ENCODE results near the gene SRGAP1.

DNA sequence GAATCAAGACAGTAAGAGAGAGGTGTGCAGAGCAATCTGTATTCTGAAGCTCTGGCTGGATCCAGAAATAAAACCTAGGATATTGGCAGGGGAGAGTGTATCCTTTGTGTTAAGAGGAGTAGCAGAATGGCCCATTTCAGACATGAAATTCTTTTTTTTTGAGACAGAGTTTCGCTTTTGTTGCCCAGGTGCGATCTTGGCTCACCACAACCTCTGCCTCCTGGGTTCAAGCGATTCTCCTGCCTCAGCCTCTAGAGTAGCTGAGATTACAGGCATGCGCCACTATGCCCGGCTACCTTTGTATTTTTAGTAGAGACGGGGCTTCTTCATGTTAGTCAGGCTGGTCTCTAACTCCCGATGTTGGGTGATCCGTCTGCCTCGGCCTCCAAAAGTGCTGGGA is 6.1 kb upstream of the SRGAP1 start:
- TF ChIP-seq, protein P1, sequence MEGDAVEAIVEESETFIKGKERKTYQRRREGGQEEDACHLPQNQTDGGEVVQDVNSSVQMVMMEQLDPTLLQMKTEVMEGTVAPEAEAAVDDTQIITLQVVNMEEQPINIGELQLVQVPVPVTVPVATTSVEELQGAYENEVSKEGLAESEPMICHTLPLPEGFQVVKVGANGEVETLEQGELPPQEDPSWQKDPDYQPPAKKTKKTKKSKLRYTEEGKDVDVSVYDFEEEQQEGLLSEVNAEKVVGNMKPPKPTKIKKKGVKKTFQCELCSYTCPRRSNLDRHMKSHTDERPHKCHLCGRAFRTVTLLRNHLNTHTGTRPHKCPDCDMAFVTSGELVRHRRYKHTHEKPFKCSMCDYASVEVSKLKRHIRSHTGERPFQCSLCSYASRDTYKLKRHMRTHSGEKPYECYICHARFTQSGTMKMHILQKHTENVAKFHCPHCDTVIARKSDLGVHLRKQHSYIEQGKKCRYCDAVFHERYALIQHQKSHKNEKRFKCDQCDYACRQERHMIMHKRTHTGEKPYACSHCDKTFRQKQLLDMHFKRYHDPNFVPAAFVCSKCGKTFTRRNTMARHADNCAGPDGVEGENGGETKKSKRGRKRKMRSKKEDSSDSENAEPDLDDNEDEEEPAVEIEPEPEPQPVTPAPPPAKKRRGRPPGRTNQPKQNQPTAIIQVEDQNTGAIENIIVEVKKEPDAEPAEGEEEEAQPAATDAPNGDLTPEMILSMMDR (IDR thresholded peaks at IDR 0.05; ENCODE audit: insufficient read depth, low read length): no peak
- TF ChIP-seq POLR2AphosphoS5 (IDR thresholded peaks at IDR 0.05; ENCODE audit: low read depth): no peak

All from HL-60 (cell line).